NB4 (cell line): ENCODE measurements around the gene ABHD1.

ENCODE experiments used
- DNase-seq: peaks from one replicate; pipeline ENCODE4 v3.0.0; 2010; ENCODE audit warnings: low read depth
- H3K4me3 ChIP-seq: one replicate; pipeline ENCODE4 v1.5.1; 2011; ENCODE audit warnings: mild to moderate bottlenecking, low read depth, low read length, moderate library complexity
- MYC ChIP-seq: IDR thresholded peaks from 2 replicates; pipeline ENCODE4 v1.6.1; 2011; ENCODE audit warnings: low read depth, low read length
- POLR2A ChIP-seq: IDR thresholded peaks from 2 replicates; pipeline ENCODE4 v1.6.1; 2011; ENCODE audit warnings: mild to moderate bottlenecking; ENCODE audit not compliant: insufficient read length; ENCODE audit errors: extremely low read depth
- TF ChIP-seq, protein P1 (sequence below): IDR thresholded peaks from 2 replicates; pipeline ENCODE4 v1.6.1; 2011; ENCODE audit warnings: low read depth, low read length
- TF ChIP-seq, protein P2 (sequence below): IDR thresholded peaks from one replicate; pipeline ENCODE4 v1.5.1; 2012; ENCODE audit warnings: low read depth, low read length

Gene ABHD1

DNA sequence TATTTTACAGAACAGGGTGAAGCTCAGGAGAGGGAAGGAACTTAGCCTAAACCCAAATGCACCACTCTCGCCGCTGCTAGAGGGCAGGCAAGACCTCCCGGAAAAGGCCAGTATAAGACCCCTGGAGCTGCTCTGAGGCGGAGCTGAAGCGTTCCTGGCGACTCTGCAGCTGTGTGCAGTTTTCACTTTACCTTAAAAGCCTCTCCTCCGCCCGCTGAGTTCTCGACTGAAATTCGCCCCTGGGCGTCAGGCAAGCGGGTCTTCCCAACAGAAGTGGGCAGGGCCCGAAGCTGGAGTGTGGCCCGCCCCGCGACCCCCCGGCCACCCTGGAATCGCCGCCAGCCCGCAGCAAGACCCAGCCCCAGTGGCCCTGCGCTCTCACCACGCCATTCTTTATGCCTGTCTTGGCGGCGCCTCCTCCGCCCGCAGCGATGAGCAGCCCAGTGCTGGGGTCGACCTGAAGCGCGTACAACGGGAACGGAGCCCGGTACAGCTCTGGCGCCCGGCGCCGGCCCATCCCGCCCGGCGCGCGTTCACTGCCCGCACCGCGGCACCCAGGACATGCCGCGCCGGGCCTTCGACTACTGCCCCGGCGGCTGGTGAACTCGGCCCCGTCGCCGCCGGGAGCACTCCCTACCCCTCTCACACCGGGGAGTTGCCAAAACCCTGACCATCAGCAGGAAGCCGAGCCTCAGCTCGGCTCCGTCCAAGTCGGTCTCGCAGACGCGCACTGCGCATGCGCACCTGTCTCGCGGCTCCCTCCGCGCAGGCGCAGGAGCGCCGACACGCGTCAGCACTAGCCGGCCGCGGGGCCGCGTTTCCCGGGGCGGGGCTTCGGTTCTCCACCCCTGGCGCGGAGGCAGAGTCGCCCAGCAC, 10.5 kb downstream of the ABHD1 start, which contains the start of gene PREB:
Gene PREB, minus strand, starts transcription at position 732 of the 876 bp plus-strand sequence. Its CDS starts 215 bp downstream, at position 517.
- peak; percentile 95 for DNase-seq
- H3K4me3 ChIP-seq, result peak within 1 kb of the TSS; percentile 87
- TF ChIP-seq, protein P1, sequence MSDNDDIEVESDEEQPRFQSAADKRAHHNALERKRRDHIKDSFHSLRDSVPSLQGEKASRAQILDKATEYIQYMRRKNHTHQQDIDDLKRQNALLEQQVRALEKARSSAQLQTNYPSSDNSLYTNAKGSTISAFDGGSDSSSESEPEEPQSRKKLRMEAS, result peak; percentile 4; the same call in 1 of the 2 replicates
- TF ChIP-seq, protein P2, sequence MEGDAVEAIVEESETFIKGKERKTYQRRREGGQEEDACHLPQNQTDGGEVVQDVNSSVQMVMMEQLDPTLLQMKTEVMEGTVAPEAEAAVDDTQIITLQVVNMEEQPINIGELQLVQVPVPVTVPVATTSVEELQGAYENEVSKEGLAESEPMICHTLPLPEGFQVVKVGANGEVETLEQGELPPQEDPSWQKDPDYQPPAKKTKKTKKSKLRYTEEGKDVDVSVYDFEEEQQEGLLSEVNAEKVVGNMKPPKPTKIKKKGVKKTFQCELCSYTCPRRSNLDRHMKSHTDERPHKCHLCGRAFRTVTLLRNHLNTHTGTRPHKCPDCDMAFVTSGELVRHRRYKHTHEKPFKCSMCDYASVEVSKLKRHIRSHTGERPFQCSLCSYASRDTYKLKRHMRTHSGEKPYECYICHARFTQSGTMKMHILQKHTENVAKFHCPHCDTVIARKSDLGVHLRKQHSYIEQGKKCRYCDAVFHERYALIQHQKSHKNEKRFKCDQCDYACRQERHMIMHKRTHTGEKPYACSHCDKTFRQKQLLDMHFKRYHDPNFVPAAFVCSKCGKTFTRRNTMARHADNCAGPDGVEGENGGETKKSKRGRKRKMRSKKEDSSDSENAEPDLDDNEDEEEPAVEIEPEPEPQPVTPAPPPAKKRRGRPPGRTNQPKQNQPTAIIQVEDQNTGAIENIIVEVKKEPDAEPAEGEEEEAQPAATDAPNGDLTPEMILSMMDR, result peak; percentile 39
- peak; percentile 87 for TF ChIP-seq POLR2A
- no peak for TF ChIP-seq MYC

DNA sequence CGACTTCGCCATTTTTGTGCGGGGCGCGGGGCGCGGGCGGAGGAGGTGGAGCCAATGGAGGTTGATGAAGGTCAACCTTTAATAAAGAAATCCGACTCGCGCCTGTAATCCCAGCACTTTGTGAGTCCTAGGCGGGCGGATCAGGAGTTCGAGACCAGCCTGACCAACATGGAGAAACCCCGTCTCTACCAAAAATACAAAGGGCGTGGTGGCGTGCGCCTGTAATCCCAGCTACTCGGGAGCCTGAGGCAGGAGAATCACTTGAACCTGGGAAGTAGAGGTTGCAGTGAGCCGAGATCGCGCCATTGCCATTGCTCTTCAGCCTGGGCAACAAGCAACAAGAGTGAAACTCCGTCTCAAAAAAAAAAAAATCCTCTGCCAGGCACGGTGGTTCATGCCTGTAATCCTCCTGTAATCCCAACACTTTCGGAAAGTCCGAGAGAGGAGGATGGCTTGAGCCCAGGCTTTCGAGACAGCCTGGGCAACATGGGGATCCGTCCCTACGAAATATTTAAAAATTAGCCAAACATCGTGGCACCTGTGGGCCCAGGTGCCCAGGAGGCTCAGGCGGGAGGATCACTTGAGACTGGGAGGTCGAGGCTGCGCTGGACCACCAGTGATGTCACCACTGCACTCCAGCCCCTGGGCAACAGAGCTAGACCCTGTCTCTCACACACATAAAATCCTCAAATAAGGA, 11.3 kb downstream of the ABHD1 start:
- H3K4me3 ChIP-seq, result no peak overlapping the region
- DNase-seq, result no peak
- TF ChIP-seq MYC, result no peak

DNA sequence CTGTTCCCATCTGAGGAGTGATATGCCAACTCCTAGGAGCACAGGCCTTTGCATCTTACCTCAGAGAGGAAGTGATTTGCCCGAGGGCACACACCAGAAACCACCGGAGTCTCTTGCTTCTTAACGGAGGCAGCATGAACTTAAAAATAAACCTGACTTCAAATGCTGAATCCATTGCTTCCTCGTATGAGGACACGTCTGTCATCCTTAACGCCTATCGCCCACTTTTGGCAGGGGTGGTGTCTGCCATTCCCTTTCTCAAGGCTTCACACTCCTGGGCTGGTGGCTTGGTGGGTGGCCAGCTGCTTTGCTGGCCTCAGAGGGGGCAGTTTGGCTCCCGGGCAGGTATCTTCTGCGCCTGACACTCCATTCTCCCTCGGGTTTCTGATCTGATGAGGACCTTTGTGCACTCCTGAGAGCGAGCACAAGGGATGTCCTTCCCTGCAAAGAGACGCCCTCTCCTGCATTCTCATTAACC, 11.9 kb downstream of the ABHD1 start:
- peak; percentile 27 for DNase-seq
- H3K4me3 ChIP-seq, result no peak overlapping the region
- TF ChIP-seq MYC (no peak), POLR2A (no peak)
- TF ChIP-seq, protein P2, result no peak
- TF ChIP-seq, protein P1, result no peak

DNA sequence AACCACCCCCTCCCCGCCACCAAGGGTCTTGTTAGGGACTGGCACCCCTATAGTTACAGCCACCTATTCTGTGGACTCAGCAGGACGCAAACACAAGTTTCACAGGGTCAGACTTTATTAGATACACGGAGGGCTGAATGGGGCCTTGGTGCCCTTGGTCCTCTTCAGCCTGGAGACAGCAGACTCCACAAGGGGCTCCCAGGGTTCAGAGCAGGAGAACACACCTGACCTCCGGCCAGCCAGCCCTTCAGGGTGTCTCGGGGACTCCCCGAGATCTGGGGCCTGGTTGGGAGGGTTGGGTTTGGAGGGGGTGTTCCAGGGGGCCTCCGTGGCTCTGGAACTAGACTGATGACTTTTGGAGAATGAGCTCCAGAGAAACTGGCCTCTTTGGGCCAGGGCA, 13.1 kb downstream of the ABHD1 start:
- no peak overlapping the region for H3K4me3 ChIP-seq
- no peak for DNase-seq
- TF ChIP-seq MYC, result no peak
- no peak for TF ChIP-seq POLR2A
- TF ChIP-seq, protein P2, result no peak
- TF ChIP-seq, protein P1, result no peak

DNA sequence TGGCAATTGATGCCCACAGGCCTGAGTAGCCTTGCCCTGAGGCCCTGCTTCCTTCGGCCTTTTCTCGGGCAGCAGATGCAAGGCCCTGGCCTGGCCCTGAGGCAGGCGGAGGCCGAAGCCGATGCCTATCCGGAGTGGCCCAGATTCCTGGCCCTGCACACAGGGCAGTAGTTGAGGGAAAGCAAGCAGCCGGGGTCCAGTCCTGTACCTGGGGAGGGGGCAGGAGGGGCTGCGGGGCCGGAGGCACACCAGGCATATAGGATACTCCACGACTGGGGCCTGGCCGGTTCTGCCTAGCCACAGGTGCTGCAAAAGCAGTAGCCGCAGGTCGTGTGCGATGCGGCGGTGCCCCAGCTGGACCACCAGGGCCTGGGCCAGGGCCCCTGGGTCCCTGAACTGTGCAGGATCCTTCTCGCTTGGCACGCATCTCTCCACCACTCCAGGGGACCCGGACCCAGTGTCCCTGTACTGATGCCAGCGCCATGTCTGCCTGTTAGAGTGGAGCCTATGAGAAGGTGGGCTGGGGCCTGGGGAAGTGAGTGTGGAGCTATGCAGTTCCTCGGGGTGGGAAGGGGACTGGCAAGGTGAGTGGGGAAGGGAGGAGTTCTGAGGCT, 13.8 kb downstream of the ABHD1 start:
- TF ChIP-seq MYC, result no peak
- TF ChIP-seq, protein P2, result no peak
- TF ChIP-seq, protein P1, result no peak
- no peak for TF ChIP-seq POLR2A
- DNase-seq, result no peak

DNA sequence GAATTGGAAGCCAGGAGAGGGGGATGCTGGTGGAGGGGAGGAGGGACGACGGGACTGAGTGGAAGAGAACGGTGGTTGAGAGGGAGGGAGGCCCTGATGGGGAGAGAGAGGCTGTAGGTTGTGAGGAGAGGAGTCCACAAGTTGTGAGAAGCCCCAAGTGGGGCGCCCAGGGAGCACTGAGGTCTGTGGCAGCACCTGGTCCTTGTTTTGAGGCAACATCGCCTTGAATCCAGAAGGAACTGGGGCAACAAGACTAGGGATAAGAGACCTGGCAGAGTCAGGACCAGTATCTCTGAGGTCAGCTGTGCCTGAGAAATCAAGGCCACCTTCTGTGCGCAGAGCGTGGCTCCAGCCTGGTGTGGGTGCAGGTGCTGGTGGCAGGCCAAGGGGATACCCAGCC, 14.5 kb downstream of the ABHD1 start:
- TF ChIP-seq, protein P1, result no peak
- no peak for TF ChIP-seq POLR2A
- H3K4me3 ChIP-seq, result no peak overlapping the region
- no peak for DNase-seq

More for the DNA sequence above, 13.8 kb downstream of the ABHD1 start:
- no peak overlapping the region for H3K4me3 ChIP-seq
